Activated CD8-positive, alpha-beta memory T cell treated with anti-CD3 and anti-CD28 coated beads, Interleukin-2, amount 50 U/mL, for 1 hour (primary cell): ENCODE results near the gene DENND4A.

Experiments
- DNase-seq: peaks from one replicate; pipeline ENCODE4 v3.0.0-alpha.2; 2020; ENCODE audit errors: extremely low read depth

The DENND4A gene

DNA sequence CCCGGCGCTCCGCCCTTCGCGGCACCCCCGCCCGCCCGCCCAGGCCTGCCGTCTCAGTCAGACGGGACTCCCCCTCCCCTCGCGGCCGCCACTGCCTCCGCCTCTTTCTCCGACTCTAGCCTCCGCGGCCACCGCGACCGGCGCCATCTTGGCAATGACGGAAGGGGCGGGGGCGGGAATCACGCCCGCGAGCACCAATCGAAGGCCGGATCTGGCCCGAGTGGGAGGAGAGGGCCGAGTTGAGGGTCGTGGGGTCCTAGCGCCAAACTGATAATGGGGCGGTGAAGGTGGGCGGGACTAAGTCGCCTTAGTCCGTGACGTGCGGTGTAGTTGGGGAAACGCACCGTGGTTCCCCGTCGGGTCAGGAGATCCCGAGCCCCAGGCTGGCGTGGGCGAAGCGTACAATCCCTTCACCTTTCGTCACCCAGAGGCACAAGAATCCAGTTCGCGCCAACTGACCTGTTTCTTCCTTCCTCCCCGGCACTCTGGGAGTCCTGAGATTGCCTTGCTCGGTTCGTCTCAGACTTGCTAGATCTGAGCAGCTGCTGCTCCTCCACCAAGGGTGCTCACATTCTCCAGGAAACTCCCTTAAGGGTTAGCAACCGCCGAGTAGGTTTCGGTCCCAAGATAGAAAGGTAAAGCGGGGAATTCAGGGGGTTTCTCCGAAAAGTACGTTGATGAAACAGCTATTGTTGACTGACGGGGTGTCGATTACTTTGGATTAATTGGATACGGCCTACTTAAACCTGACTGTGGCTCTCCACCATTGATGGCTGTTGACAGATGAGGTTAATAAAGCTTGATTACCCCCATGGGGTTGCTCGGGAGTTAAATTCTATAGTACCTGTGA lies at the start of gene DENND4A:
Gene DENND4A (minus strand): TSS at position 156 of the 850 bp plus-strand sequence. CDS start 35,843 bp downstream, outside the sequence.
- DNase-seq, result peak; percentile 94

DNA sequence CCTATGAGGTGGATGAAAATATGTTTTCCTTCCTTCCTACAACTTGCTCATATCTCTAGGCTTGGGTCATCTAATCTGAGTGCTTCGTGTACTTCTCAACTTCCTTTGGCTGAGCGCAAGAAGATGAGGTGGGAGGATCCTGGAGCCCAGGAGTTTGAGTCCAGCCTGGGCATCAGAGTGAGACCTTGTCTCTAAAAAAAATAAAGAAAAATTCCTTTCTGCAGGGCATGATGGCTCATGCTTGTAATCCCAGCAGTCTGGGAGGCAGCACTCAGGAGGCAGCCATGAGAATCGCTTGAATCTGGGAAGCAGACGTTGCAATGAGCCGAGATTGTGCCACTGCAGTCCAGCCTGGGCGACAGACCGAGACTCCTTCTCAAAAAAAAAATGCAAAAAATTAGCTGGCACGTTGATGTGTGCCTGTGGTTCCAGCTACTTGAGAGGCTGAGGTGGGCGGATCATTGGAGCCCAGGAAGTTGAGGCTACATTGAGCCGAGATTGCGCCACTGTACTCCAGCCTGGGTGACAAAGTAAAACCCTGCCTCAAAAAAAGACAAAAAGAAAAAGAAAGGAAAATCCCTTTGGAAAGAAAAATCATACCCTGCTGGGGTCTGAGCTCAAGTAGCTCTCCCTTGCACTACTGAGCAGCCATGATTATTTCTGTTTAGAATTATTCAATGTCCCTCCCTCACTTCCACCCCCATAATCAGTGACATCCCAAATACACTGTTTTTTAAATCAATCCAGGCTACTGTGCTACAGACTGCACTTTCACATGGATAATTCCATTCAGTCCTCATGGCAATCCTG lies 49.2 kb upstream of the DENND4A start:
- no peak for DNase-seq

DNA sequence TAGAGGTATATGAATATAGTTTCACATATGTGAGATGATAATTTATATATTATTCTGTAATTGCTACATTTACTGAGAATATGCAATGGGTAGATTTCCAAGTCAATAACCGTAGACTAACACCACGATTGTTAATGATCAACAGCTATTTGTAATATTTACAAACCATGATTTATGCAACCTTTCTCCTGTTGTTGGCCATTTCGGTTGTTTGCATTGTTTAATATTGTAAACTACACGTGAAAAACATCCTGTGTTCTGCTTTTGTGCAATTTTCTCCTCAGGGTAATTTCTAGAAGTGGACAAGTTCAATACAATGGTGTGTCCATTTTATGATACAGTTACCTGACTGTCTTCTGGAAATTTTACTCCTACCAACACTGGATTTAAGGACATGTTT lies 47.9 kb upstream of the DENND4A start:
- DNase-seq, result no peak

DNA sequence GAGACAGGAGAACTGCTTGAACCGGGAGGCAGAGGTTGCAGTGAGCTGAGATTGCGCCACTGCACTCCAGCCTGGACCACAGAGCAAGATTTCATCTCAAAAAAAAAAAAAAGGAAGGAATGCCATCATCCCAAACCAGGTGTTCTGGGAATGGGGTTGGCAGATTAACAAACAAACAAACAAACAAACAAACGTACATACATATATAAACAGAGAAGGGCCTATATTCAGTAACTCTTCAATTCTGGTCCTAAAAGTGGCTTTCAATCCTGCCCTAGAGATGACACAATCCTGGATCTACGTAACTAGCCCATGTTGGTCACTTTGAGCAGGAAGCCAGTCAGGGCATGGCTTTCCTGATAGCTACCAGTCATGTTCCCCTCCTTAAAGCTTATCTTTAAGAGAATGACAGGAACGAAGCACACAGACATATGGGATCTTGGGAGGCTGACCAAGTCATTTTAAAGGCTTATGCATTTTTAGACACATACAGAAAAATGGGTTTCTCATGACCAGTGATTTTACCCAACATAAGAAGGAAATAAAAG lies 47.3 kb upstream of the DENND4A start:
- DNase-seq, result no peak

DNA sequence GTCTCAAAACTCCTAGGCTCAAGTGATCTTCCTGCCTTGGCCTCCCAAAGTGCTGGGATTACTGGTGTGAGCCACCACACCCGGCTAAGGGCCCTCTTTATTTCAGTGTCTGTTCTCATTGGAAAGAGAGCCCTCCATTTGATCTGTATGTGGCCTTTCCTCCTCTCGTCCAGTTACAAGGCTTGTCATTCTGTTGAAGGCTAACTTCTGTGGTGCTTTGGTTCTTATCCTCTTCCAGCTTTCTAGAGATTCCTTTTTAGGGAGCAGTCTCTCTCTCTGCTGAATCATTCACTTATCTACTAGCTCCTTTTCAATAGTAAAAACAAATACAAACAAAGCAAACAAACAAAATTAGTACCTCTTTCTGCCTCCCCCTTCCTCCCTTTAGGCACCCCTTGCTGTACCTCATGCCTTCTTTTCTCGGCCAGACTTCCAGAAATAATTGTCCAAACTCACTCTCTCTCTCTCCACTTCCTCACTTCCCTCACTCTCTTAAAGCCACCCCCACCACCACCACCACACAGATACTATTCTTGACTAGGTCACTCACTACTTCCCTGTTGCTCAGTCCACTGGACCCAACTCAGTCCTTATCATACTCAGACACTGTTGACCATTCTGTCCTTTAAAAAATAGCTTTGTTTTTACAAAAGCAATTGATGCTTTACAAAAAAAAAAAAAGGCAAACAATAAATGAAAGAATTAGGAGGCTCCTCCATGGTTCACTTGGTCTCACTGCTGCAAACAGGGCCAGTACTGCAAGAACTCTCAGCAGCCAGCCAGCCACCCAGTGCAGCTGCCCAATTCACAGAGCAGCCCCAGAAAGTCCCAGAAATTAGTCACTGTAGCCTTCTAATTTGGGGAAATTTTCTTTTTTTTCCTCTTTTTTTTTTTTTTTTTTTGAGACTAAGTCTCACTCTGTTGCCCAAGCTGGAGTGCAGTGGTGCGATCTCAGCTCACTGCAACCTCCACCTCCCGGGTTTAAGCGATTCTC lies 45.5 kb upstream of the DENND4A start:
- DNase-seq, result no peak

DNA sequence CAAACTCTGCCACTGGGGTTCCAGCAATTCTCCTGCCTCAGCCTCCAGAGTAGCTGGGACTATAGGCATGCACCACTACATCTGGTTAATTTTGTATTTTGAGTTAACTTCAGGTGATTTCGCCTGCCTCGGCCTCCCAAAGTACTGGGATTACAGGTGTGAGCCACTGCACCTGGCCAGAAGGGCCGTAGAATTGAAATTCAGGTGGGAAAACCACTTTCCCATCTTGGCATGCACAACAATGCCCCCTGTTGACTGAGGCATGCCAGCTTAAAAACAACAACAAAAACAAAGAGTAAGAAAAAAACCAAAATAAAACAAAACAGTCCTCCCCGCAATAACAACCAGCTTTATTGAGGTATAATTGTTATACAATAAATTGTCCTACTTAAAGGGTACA lies 44.6 kb upstream of the DENND4A start:
- no peak for DNase-seq

DNA sequence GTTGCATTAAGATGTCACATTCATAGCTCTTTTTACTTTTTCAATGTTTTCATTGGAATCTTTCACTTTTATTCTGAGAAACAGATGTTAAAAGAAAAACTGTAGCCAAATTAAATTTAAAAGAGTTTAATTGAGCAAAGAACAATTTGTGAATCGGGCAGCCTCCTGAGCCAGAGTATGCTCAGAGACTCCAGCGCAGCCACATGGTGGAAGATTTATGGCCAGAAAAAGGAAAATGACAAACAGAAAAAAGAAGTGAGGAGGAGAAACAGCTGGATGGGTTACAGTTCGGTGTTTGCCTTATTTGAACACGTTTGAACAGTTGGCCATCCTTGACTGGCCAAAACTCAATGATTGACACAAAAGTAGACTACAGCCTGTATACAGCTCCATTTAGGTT lies 43.4 kb upstream of the DENND4A start:
- DNase-seq, result no peak

DNA sequence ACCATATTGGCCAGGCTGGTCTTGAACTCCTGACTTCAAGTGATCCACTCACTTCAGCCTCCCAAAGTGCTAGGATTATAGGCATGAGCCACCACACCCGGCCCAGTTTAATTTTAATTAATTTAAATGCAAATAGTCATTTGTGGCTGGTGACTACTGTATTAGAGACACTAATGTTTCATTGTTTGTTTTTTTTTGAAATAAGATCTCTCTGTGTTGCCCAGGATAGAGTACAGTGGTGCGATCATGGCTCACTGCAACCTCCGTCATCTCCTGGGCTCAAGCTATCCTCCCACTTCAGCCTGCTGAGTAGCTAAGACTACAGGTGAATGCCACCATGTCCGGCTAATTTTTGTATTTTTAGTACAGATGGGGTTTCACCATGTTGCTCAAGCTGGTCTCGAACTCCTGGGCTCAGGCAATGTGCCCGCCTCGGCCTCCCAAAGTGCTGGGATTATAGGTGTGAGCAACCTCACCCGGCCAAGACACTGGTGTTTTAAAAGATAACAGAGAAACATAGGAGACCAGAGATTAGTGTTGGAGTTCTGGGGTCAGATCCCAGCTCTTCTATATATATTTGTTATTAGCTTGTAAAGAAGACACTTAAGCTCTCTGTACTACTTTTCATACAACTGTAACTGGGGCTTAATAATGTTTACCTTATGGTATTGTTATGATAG lies 42.6 kb upstream of the DENND4A start:
- no peak for DNase-seq

DNA sequence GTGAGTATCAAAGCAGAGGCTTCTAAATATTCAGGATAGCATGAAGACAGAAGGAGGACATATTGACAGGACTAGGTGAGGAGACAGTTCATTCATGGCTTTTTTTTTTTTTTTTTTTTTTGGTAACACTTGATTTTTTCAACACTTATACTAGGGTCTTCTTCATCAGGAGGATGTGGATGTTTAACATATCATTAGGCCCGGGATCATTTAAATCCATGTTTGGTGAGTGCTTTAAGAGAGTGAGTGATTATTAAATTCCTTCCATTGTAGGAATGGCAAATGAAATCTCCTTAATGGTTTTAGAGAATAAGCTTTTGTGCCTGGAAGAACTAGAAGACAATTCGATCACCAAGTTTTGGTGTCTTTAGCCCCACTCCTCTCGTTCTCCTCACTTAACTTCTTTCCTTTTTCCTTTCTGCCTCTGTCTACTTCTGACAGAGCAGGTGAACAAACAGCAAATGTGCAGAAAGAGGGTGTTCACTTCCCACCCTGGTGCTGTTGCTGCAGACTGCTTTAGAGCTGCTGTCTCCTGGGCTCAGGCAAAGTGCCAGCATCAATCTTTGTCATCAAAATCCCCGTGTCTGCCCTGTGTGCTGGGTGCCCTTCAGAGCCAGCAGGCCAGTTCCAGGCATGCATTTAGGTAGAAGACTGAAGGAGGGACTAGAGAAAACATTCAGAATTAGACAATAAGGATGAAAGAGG lies 41.6 kb upstream of the DENND4A start:
- DNase-seq, result no peak

DNA sequence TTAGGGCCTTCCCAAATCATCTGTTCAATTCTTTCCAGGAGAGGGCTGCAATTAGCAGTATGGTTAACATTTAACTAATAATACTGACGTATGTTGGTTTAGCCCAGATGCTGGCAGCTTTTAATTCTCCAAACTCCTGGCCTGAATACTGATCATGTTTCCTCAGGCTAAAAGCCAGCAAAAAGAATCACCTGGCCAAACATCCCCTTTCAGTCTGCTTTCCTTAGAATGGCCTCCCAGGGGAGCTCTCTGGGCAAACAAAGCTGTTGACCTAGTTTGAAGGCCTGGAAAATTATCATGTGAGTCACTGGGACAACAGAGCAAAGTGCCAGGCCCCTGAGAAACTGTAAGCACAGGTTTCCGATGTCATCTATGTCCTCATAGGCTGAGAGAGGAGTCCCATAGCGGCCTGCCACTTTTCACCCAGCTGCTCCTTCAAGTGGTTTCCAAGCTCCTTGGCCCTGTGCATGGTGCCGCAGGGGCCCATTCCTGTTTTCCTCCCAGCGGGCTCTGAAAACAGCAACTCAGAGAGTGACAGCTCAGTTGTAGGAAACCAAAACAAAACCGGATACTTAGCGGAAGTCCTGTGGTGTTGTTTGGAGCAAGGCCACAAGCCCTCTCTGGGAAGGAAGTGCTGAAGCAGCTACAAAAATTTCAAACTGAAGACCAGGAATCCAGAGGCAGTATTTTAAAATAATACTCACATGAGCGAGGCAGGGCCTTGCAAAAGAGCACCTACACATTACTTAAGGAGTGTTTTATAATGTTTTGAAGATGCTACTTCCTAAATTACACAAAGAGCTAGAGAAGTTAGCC lies 40.7 kb upstream of the DENND4A start:
- peak; percentile 36 for DNase-seq

DNA sequence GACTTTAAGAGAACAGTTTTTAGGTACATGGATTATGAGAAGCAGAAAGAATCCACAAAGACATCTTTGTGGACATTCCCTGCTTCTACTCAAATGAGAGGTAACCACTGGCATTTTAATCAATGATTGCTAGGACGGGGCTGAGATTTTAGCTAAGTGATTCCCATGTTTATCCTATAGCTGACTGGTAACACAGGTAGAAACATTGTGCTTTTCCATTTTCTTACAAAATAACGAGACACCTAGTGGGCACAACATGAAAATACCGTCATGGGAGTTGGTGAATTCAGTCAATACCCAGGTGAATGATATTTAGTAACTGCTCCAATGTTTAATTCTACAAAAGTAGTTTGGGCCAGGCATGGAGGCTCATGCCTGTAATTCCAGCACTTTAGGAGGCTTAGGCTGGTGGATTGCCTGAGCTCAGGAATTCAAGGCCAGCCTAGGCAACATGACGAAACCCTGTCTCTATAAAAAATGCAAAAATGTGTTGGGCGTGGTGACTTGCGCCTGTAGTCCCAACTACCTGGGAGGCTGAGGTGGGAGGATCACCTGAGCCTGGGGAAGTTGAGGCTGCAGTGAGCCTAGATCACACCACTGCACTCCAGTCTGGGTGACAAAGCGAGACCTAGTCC lies 37.2 kb upstream of the DENND4A start:
- no peak for DNase-seq

DNA sequence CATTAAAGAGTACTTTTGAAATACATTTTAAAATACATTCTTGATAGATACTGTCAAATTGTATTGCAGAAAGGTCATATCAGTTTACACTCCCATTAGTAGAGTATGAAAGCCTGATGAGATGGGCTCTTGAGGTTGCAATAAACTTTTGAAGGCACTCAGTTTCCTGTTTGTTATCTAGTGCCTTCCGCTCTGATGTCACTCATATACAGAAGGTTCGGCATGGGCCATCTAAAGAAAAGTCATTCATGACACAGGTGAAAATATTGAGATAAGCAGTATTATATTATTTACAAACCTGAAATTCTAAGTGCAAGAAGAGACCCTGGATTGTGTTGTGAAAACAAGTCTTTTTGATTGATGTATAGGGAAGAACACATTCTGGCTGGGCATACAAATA lies 36.5 kb upstream of the DENND4A start:
- DNase-seq, result no peak

DNA sequence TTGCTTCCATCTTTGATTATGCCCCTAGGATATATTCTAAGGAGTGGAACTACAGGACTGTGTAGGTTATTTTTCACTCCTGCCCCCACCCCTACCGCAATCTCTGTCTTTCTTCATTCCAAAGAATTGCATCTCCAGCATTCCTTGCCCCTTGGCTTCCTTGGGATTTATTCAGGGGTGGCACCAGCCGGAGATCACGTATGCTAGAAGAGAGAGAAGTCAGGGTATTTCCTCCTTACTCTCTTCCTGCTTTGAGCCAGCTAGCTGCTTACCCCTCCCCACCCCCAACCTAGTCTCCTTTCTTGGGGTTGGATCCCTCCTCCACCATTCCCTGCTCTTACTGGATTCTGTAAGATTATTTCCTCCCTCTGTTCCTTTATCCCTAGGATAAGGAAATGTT lies 35.0 kb upstream of the DENND4A start:
- no peak for DNase-seq

DNA sequence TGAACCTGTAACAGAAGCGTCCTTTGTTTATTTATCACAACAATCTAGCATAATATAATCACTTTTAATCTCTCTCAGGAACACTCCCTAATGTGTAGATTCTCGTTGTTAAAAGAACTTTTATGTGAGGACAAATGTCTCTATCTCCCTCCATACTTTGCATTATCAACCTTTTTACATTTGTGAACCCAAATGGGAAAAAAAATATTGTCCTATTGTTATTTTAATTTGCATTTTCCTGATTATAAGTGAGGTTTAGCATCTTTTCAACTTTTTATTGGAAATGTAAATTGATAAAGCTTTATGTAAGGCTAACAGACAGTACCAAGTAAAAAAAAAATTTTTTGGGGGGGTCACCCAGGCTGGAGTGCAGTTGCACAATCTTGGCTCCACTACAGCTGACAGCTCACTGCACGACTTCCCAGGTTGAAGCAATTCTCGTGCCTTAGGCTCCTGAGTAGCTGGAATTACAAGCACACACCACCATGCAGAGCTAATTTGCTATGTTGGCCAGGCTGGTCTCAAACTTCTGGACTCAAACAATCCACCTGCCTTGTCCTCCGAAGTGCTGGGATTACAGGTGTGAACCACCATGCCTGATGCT lies 33.0 kb upstream of the DENND4A start:
- DNase-seq, result no peak

DNA sequence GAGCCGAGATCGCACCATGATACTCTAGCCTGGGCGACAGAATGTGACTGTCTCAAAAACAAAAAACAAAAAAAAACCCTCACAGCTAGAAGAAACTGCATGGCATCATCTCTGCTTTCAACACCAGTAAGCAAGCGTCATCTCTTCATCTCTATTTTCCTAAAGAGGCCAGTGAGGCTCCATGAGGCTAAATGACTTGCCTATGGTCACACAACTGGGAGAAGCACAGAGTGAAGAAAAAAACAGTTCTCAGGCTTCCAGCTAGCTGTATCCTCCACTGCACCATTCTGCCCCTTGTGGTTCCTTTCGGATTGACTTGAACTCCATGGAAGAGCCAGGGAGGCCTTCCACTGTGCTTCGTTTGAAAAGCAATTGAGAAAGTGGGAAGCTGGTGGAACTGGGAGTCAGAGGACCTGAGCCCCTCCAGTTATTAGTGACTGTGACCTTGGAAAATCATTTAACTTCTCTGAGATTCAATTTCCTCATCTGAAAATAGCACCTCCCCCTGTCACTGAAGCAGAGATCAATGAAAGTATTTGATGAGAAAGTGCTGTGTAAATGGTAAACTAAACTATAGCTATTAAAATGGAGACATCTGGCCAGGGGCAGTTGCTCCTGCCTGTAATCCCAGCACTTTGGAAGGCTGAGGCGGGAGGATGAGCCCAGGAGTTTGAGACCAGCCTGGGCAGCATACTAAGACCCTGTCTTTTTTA lies 32.1 kb upstream of the DENND4A start:
- no peak for DNase-seq

DNA sequence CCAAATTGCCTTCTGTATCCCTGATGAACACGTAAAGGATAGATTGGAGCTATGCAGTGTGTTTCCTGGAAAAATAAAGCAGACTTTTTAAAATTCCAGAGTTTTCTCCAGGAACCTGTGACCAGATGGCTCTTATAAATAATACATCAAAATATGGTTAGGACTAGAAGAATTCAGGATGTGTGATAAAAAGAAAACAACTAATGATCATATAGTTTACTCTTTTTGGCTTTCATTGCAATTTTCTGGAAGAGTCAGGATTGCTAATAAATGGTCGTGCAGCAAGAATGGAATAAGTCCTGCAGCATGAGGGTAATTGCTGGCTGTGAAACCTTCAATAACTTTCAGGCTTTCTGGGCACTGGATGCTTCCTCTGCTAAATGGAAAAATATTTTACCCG lies 30.2 kb upstream of the DENND4A start:
- no peak for DNase-seq

DNA sequence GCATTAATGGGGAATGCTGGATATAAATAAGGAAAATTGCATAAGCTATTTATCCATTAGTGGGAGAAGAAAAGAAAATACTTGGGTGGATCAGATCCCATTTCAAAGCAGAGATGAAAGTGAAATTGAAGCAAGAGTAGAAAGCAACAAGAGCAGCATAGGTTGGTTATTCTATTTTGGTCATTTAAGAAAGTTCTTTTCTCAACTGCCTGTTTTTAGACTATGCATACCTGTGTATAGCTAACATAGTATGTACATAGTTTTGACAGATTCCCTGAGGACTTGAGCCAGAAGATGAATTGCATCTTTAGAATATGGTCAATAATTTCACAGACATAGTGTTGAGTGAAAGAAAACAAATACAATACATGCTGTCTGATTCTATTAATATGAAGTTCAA lies 29.0 kb upstream of the DENND4A start:
- no peak for DNase-seq

DNA sequence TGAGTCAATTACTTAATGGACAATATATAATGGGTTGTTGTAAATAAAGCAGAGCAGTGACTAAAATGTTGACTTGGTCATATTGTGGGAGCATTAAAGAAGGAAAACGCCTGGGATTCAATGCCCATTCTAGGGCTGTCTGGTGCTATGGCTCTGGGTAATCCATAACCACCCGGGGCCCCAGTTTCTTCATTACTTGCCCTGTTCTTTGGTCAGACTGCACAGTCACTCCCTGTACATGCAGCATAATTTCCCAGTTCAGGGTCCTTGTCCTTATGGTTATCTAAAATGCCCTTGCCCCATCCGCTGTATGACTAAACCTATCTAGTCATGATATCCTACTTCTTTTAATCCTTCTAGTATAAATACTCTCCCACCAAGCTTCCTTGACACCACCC lies 27.5 kb upstream of the DENND4A start:
- no peak for DNase-seq
